GM18909 (cell line): ENCODE measurements around the gene SOX6.
"Not testable (repeated sequence)": the region's sequence is repeated elsewhere in the genome, so short reads cannot be mapped to it uniquely, and the experiment has no call there.

ENCODE experiments used
- ATAC-seq: cut with Tn5 transposase; IDR thresholded peaks from one replicate; pipeline ENCODE4 v1.9.1; 2021; ENCODE audit warnings: mild to moderate bottlenecking; ENCODE audit not compliant: unreplicated experiment, poor library complexity

SOX6 gene

GRCh38 chr11:16080688-16081381, 275.5 kb downstream of the SOX6 start:
- ATAC-seq = no peak

- no peak for ATAC-seq
Observed at GRCh38 chr11:16078936-16079335, 277.4 kb downstream of the SOX6 start.

GRCh38 chr11:16070573-16070972, 285.8 kb downstream of the SOX6 start:
- ATAC-seq = no peak

DNA sequence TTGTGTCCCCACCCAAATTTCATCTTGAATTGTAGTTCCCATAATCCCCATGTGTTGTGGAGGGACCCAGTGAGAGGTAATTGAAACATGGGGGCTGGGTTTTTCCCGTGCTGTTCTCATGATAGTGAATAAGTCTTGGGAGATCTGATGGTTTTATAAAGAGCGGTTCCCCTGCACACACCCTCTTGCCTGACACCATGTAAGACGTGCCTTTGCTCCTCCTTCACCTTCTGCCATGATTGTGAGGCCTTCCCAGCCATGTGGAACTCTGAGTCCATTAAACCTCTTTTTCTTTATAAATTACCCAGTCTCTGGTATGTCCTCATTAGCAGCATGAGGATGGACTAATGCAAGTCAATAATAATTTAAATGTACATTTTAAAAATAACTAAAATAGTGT, 289.1 kb downstream of the SOX6 start:
- not testable (repeated sequence) for ATAC-seq

GRCh38 chr11:16059332-16059731, 297.0 kb downstream of the SOX6 start:
- no peak for ATAC-seq

- ATAC-seq = no peak
Observed at GRCh38 chr11:16058671-16059070, 297.7 kb downstream of the SOX6 start.

GRCh38 chr11:16052750-16053149, 303.6 kb downstream of the SOX6 start:
- no peak for ATAC-seq

DNA sequence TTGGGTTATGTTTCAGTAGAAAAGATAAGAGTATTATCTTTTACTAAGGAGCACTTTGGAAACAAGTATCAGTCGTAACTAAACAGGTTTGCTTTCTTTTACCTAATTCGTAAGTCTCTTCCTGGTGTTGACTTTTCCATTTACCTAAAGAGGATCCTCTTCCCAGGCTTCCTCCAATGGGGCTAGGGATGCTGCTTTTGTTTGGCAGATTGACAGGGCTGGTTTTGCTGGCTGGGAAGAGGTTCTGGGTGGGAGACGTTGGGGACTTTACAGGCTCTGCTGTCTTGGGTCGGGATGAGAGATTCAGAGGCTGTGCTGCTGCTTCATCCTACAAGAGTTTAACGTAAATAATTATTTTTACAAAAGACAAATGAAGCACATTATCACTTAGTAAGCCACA, 306.7 kb downstream of the SOX6 start:
- no peak for ATAC-seq

- no peak for ATAC-seq
Observed at GRCh38 chr11:16047073-16047472, 309.3 kb downstream of the SOX6 start.

DNA sequence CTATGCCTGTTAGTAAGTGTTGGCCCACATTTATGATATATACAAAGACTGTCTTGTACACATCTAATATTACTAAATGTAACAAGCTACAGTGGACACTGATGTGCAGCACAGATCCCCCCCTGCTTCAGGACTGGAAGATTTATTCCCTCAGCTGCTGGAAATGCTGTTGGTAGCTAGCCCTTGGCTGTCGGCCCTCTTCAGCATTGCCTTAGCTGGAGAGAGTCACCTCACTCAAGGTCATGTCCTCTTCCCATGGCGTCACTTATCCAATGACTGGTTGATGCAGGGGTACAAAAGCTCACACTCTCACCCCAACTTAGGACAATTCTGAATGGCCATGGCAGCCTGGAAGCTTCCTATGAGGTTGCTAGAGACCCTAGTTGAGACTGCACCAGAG, 312.7 kb downstream of the SOX6 start:
- ATAC-seq = no peak

GRCh38 chr11:16041207-16041606, 315.1 kb downstream of the SOX6 start:
- no peak for ATAC-seq

GRCh38 chr11:16040151-16040550, 316.2 kb downstream of the SOX6 start:
- ATAC-seq = no peak

DNA sequence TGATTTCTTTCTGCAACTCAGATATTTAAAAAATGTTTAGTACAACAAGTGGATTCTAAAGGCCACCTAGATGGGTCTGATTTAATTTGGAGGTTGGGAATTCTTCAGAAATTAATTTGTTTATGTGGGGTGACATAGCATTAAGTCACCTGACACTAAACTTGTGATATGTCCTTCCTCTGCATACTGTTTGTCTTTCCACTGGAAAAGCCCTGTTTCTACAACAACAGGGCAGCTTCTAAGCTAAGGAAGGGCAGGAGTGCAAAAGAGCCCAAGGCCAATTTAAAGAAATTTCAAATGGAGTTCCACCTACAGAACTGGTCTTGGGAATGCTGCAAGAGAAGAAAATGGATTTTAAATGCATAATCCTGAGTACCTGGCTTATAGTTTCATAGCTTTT, 319.2 kb downstream of the SOX6 start:
- ATAC-seq = no peak

DNA sequence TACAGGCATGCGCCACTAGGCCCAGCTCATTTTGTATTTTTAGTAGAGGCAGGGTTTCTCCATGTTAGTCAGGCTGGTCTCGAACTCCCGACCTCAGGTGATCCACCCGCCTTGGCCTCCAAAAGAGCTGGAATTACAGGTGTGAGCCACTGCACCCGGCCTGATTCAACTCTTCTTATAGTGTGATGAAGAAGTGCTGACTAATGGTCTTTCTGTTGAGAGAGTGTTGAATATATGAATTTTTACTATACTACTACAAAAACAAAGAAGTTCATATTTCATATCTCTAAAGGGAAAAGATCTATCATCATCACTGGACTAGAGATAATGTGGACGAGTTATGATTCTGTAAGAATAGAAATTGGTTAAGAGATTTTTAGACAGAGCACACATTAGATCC, 320.1 kb downstream of the SOX6 start:
- no peak for ATAC-seq

GRCh38 chr11:16034074-16034473, 322.3 kb downstream of the SOX6 start:
- no peak for ATAC-seq

DNA sequence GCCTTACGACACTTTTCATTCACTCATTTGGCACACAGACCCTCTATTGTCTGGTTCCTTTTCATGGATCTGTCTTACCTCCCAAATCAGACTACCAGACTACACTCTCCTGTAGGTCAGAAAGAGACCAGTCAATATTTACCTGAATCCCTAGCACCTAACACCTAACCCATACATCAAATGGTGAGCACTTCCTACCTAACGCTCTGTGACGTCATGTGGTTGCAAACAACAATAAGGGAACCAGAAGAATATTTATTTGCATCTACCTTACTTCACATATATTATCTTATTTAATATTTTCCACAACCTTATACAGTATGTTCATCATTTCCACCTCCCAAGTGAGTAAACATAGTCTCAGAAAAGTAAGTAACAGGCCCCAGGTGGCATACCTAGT, 323.4 kb downstream of the SOX6 start:
- no peak for ATAC-seq

- ATAC-seq = no peak
Observed at GRCh38 chr11:16031210-16031609, 325.1 kb downstream of the SOX6 start.

DNA sequence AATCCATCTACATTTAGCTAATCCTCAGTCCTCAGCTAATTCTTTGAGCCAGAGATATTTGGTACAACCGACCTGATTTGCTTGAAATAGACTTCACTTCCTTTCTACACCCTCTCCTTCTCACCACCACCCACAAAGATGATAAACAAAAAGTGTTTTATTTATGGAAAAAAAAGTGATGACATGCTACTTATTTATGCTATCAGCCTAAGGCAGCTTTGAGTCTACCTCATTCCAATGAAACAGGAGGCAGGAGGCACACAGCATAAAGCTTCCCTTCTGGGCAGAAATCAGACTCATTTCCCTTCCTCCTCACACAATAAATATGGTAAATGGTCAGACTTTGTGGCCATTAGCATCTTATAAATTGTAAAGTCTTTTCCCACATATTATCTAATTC, 325.7 kb downstream of the SOX6 start:
- ATAC-seq = no peak

DNA sequence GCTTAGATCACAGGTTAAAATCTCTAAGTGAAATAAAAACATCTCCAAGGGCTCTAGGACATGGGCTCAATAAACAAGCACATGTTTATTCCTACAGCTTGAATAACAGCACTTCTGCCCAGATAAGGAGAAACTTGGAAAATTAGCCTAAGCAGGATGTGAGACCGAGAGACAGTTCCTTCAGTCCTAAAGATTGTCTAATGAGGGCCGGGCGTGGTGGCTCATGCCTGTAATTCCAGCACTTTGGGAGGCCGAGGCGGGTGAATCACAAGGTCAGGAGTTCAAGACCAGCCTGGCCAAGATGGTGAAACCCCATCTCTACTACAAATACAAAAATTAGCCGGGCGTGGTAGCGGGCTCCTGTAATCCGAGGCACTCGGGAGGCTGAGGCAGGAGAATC, 327.2 kb downstream of the SOX6 start:
- ATAC-seq = not testable (repeated sequence)

- no peak for ATAC-seq
Observed at GRCh38 chr11:16028419-16028818, 327.9 kb downstream of the SOX6 start.

GRCh38 chr11:16027621-16028020, 328.7 kb downstream of the SOX6 start:
- ATAC-seq = no peak

DNA sequence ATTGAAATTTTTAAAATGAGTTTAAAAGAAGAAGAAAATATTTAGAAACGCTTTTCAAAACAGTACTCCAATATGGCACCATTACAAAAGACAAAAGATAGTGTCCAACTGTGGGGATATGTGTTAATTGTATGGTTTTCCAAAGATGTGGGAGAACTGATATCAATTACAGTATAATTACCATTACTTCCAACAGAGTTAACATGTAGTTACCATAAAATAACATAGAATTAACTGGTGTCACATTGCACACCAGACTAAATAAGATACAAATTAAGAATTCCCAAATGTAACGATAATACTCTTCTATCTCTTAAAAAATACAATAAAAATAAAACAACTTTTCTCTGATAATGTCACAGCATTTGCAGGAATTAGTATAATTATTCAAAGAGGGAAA, 329.5 kb downstream of the SOX6 start:
- no peak for ATAC-seq

DNA sequence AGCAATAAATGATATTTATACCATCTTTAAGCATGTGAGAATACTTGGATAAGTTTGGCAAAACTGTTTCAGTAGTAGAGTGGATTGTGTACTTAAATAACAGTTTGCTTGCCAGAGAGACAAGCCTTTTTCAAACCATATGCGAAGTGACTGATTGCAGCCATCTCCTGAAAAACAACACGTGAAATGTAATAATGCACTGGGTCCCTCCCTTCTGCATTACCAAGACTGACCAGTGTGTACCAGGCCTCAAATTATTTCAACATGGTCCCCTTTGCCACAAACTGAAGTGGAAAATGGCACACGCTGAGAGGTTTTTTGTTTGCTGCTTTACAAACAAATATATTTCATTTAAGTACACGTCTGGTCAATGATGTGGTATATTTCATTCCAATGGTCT, 337.4 kb downstream of the SOX6 start:
- ATAC-seq = no peak
